ENCODE results near the gene MEIOB. TPM values are rescaled to one million over a fixed set of nuclear protein-coding genes. Genes with fewer than 3 reads are reported as not detected.
A peak's percentile ranks its signal among the peaks of the same experiment; 100 is the strongest.

The MEIOB gene
- polyA plus RNA-seq, 3 donors, result not detected

DNA sequence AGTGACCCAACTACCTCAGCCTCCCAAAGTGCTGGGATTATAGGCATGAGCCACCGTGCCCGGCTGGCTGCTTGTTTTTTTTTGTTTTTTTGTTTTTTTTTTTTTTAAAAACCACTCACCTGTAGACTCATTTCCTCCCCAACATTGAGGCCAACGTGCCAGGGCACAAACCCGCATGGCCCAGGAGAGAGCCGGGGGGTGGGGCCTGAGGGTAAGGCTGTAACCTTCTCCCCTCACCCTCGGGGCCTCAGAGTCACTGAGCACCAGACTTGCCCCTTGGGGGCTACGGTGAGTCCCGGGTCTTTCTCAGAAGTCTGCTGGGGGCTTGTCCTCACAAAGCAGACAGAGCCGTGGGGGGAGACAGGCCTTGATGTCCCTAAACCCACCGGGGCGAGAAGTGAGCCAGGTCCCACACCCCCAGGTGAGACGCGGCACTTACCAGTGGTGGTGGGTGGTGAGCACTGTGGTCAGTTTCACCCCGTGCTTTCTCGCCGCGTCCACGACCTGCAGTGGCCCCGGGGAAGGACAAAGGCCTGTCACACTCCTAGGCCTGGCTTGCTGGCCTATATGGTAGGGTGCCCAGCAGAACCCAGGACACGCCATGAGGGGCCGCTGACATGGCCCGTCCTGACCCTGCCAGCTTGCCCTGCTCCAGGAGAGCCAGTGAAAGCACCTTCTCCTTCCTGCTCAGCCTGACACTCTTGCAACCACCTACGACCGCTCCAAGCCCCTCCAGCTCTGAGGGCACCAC, 49.9 kb downstream of the MEIOB start:
- peaks cover 13% of the 10 kb centered on the region for H3K4me1 Mint-ChIP-seq
- H3K9me3 Mint-ChIP-seq, result no peaks in the 10 kb centered on the region
- H3K27me3 Mint-ChIP-seq (ENCODE audit: low read depth in 3 of 3), result peaks cover 0 to 3% (median 0%) of the 10 kb centered on the region in 3 donors
- Histone ChIP-seq H3K79me2 (ENCODE audit: insufficient read depth, low read length) (peaks cover 33% of the 10 kb centered on the region), H2AFZ (ENCODE audit: insufficient read depth, low read depth, low read length, poor library complexity, severe bottlenecking) (no peak overlapping the region), H3K27ac (ENCODE audit: low read depth in 1 of 2, low read length in 2 of 2) (no peak overlapping the region), H3K27me3 (ENCODE audit: control insufficient read depth in 2 of 2, insufficient read depth in 2 of 2, low read length in 2 of 2) (no peaks in the 10 kb centered on the region), H3K36me3 (replicated peaks in 1 of 2; ENCODE audit: control insufficient read depth in 1 of 2, insufficient read depth in 2 of 2, low read length in 2 of 2) (peaks cover 56 to 60% of the 10 kb centered on the region in 2 donors), H3K9me3 (replicated peaks in 1 of 2; ENCODE audit: control insufficient read depth in 1 of 2, insufficient read depth in 1 of 2, low read length in 2 of 2) (no peaks in the 10 kb centered on the region), H3K4me3 (replicated peaks in 1 of 3; ENCODE audit: low read depth in 2 of 3, low read length in 3 of 3) (no peak overlapping the region), H4K20me1 (ENCODE audit: insufficient read depth, low read length) (peaks cover 57% of the 10 kb centered on the region), H3K4me1 (ENCODE audit: control insufficient read depth in 1 of 2, insufficient read depth in 2 of 2, low read length in 2 of 2) (peaks cover 9 to 16% of the 10 kb centered on the region in 2 donors), H3K4me2 (replicated peaks; ENCODE audit: extremely low read depth, low read length, poor library complexity, severe bottlenecking) (no peak overlapping the region), H3K9ac (ENCODE audit: insufficient read depth, low read length, poor library complexity, severe bottlenecking) (no peak overlapping the region)
- H3K27ac Mint-ChIP-seq, result peak overlapping the region in 2 of 7 donors; percentile 58 to 76
- H3K4me3 Mint-ChIP-seq, result no peak overlapping the region
- H3K36me3 Mint-ChIP-seq, result peaks cover 27 to 65% of the 10 kb centered on the region in 2 donors
- intact Hi-C loops (cut with micrococcal nuclease), result no loop called here
- 100% methylated on average over 14 of the region's 24 CpGs for WGBS (ENCODE audit: insufficient coverage)
- TF ChIP-seq, protein P1, sequence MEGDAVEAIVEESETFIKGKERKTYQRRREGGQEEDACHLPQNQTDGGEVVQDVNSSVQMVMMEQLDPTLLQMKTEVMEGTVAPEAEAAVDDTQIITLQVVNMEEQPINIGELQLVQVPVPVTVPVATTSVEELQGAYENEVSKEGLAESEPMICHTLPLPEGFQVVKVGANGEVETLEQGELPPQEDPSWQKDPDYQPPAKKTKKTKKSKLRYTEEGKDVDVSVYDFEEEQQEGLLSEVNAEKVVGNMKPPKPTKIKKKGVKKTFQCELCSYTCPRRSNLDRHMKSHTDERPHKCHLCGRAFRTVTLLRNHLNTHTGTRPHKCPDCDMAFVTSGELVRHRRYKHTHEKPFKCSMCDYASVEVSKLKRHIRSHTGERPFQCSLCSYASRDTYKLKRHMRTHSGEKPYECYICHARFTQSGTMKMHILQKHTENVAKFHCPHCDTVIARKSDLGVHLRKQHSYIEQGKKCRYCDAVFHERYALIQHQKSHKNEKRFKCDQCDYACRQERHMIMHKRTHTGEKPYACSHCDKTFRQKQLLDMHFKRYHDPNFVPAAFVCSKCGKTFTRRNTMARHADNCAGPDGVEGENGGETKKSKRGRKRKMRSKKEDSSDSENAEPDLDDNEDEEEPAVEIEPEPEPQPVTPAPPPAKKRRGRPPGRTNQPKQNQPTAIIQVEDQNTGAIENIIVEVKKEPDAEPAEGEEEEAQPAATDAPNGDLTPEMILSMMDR (IDR thresholded peaks at IDR 0.05), result no peak
- no peak for DNase-seq

DNA sequence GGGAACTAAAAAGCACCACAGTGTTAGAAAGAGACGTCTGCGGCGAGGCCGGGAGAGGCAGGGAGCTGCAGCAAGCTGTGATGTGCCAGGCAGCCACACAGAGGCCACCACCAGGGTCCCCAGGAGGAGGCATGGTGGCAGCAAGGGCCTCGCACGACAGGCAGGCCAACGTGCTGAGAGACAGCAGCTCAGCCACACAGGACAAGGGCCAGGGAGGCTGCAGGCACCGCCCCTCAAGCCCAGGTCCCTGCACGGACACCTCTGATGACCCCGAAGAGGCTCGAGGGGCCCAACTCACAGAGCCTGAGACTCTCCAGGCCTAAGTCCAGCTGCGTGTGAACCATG, 51.0 kb downstream of the MEIOB start:
- Mint-ChIP-seq H3K27me3 (ENCODE audit: low read depth in 3 of 3) (no peaks in the 10 kb centered on the region), H3K36me3 (peaks cover 34 to 76% of the 10 kb centered on the region in 2 donors), H3K9me3 (no peaks in the 10 kb centered on the region), H3K4me1 (peaks cover 13% of the 10 kb centered on the region), H3K27ac (peak overlapping the region in 1 of 7 donors; percentile 74), H3K4me3 (no peak overlapping the region)
- Histone ChIP-seq H3K9ac (ENCODE audit: insufficient read depth, low read length, poor library complexity, severe bottlenecking) (no peak overlapping the region), H3K27me3 (ENCODE audit: control insufficient read depth in 2 of 2, insufficient read depth in 2 of 2, low read length in 2 of 2) (no peaks in the 10 kb centered on the region), H3K79me2 (ENCODE audit: insufficient read depth, low read length) (peaks cover 33% of the 10 kb centered on the region), H3K36me3 (replicated peaks in 1 of 2; ENCODE audit: control insufficient read depth in 1 of 2, insufficient read depth in 2 of 2, low read length in 2 of 2) (peaks cover 66 to 70% of the 10 kb centered on the region in 2 donors), H3K4me2 (replicated peaks; ENCODE audit: extremely low read depth, low read length, poor library complexity, severe bottlenecking) (no peak overlapping the region), H3K4me1 (ENCODE audit: control insufficient read depth in 1 of 2, insufficient read depth in 2 of 2, low read length in 2 of 2) (peaks cover 9 to 11% of the 10 kb centered on the region in 2 donors), H4K20me1 (ENCODE audit: insufficient read depth, low read length) (peaks cover 64% of the 10 kb centered on the region), H2AFZ (ENCODE audit: insufficient read depth, low read depth, low read length, poor library complexity, severe bottlenecking) (no peak overlapping the region), H3K4me3 (replicated peaks in 1 of 3; ENCODE audit: low read depth in 2 of 3, low read length in 3 of 3) (no peak overlapping the region), H3K27ac (ENCODE audit: low read depth in 1 of 2, low read length in 2 of 2) (no peak overlapping the region), H3K9me3 (replicated peaks in 1 of 2; ENCODE audit: control insufficient read depth in 1 of 2, insufficient read depth in 1 of 2, low read length in 2 of 2) (no peaks in the 10 kb centered on the region)
- intact Hi-C loops (cut with micrococcal nuclease), result no loop called here
- 99% methylated on average over 12 of the region's 12 CpGs for WGBS (ENCODE audit: insufficient coverage)
- no peak for DNase-seq
- TF ChIP-seq, protein P1 (IDR thresholded peaks at IDR 0.05), result no peak

Data from CD14-positive monocyte (primary cell).